NCI-H2196 (cell line): ENCODE measurements around the gene VAPB.

ENCODE experiments used
- DNase-seq: peaks from one replicate; lab custom pipeline; 2025; ENCODE audit not compliant: unreplicated experiment; lab: John Stamatoyannopoulos, UW

VAPB gene

DNA sequence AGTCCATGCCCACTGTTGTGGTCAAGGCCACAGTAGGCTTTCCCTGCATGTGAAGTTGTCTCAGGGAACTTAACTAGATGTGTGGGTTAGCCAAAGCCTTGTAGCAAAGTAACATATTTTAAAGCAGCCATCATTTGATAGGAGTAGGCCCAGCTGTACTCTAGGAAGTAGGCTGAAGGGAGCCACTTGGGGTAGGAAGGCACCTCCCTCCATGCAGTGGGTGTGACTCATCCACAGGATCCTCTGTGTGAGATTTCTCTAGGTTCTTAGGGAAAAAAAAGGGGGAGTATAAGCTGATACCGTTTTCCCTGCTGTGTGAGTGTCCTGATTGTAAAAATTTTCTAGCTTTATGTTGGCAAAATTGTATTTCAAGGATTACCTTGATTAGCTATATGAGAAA, 44.7 kb downstream of the VAPB start:
- no peak for DNase-seq

DNA sequence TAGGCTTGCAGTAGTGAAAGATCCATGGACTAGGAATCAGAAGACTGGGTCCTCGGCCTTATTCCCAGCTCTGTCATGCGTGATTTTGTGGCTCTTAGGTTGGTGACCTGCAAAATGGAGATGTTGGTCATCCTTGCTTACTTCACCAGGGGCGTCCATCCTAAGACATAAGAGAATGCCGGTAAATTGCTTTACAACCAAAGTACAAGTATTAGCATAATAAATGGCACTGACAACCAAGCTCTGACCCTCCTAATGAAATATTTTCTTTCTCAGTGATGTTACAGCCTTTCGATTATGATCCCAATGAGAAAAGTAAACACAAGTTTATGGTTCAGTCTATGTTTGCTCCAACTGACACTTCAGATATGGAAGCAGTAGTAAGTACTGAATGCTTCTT, 45.3 kb downstream of the VAPB start:
- DNase-seq = no peak

DNA sequence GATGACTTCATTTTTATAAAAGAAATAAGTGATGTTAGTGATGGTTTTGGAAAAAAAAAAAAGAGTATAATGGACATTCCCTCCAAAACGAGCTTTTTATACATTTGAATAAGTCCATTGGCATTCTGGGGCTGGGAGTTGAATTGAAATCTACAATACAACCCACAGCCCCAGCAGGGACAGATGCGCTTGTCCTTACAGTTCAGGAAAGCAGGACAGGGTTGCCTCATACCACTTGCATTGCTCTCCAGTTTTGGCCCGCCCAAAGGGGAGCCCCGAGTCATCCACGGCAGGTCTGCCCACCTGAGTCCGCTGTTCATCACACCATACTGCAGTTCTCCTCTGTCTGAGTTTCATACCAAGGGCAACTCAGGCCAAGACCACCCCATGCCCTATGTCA, 46.2 kb downstream of the VAPB start:
- no peak for DNase-seq

DNA sequence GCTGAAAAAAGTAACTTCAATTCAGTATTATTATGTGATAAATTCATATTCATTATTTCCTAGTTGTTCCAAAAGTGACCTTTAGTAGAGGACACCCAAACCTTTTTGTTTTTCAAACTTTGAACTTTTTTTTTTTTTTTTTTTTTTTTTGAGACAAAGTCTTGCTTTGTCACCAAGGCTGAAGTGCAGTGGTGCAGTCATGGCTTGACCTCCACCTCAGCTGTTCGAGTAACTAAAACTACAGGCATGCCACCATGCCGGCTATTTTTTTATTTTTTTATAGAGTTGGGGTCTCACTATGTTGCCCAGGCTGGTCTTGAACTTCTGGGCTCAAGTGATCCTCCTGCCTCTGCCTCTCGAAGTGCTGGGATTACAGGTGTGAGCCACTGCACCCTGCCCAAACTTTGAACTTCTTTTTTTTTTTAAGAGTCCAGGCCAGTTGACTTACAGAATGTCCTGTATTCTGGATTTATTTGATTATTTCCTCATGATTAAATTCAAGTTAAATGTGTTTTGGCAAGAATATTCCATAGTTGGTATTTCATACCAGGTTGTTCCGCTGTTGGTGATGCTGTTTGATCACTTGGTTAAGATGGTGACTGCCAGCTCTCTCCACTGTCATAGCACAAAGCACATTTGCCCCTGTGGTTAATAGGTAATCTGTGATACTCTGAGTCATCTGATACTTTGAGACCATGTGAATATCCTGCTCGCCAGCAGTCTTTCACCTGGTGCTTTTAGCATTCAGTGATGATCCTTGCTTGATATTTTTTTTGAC, 48.0 kb downstream of the VAPB start:
- peak; percentile 9 for DNase-seq

DNA sequence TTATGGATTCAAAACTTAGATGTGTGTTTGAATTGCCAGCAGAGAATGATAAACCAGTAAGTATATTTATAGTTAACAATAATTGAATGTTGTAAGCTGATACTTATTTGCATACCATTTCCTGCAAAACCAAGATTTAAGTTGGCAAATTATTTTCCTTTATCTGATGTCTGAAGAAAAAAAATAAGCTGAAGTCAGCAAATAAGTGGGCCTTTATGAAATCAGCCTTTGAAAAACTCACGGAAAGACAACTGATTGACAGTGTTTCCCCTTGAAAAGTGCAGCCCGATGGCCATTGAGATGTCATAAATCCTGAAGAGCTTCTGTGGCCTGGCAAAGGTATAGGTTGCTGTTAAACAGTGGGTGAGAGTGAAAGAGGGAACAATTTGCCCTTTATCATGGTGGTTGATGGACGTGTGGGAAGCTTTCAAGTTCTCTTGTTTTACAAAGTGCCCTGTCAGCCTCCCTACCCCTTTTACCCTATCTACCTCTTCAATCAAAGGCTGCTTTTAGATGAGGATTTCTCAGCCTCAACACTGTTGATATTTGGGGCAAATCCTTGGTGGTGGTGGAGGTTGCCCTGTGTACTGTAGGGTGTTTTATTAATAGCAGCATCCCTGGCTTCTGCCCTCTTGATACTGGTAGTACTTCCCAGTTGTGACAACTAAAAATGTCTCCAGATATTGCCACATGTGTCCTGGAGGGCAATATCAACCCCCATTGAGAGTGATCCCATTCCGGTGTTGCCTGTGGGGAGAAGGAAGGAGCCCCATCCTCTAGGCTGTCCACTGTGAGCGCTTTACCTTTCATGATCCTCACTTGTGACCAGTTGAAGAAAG, 50.2 kb downstream of the VAPB start:
- no peak for DNase-seq

DNA sequence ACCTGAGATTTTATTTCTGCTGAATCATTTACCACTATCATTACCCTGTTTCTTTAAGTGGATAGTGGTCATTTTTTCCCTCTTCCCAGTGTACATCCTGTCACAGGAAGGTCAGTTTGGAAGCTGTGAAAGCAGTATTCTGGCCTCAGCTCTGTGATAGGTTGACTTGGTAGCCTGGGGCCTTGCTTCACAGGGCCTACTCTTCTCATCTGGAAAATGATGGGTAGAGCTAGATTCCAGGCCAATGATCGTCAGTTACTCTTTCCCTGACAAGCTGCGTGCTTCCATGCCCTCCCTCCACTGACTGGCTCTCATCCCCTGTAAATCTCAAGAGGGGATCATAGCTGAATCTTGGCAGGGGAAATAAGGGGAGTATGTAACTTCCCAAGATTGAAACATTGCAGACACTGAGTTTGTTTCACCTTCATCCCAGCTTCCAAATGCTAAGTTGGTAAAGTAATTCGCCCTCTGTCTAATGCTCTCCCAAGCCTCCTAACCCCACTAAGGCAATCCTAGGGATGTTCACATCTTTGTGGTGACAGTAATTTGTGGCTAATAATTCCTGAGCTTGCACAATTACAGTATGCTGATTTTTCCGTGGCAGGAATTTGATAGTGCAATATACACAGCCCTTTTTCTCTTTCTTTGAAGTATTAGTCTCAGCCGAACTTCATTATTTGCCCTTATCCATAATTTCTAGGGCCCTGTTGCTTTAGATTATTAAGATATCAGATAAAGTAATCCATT, 51.2 kb downstream of the VAPB start:
- DNase-seq = no peak

DNA sequence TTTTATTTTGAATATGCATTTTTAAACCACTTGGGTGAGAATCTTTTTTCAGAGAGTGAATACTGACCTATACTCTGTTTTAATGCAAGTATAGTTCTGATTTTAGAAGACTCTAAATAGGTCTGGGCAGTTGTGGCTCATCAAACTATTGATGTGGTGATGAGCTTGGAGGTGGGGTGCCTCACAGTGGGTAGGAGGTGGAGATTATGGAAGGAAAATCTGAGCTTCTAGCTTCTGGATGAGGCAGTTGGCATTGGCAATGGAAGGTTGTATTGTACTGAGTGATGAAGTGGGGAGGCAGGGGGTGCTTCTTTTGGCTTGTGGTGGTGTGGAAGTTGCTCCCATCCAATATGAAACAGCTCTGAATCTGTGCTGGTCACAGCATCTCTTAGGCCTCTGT, 52.7 kb downstream of the VAPB start:
- DNase-seq = no peak

DNA sequence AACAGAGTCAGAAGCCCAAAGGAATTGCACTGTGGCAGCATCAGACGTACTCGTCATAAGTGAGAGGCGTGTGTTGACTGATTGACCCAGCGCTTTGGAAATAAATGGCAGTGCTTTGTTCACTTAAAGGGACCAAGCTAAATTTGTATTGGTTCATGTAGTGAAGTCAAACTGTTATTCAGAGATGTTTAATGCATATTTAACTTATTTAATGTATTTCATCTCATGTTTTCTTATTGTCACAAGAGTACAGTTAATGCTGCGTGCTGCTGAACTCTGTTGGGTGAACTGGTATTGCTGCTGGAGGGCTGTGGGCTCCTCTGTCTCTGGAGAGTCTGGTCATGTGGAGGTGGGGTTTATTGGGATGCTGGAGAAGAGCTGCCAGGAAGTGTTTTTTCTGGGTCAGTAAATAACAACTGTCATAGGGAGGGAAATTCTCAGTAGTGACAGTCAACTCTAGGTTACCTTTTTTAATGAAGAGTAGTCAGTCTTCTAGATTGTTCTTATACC, 55.8 kb downstream of the VAPB start:
- DNase-seq = no peak

DNA sequence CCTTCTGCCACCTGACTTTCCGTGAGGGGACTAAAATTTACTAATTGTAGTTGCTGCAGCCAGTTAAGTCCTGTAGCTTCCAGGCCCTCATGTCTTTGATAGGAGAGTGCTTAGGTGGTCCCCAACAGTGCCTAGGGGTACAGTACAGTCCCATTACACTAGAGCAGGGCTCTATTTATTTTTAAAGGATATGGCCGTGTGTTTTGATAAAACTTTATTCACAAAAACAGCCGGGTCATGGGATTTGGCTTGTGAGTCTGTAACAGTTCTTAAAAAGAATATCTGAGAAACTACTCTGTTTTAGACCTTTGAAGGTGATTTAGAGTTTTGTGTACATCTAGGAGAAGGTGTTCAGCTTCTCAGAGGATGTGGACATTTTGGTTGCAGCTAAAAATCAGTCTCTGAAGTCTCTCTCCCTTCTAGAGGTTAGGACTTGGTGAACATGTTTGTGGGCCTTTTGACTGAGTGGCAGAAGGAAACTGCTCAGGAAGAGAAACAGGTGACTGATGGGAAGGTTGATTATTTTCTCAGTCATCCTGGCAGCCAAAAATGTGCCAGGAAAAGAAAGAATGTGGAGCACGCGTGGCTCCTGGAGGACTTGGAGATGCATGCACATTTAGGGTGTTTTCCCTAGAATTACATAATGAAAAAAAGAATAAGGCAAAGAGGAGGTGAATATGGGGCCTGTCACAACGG, 57.4 kb downstream of the VAPB start:
- DNase-seq = no peak

DNA sequence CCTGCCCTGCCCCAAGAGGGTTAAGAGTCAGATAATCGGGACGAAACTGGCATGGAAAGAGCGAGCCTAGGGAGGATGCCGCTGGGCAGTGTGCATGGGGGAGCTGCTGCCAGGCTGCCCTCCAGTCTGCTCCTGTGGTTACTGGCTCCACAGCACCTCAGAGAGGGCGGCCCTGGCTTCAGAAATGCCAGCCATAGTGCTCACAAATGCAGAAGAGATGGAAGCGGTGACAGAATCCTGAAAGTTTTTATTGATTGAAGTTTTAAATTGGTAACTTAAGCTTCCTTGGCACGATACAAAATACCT, 57.9 kb downstream of the VAPB start:
- no peak for DNase-seq

DNA sequence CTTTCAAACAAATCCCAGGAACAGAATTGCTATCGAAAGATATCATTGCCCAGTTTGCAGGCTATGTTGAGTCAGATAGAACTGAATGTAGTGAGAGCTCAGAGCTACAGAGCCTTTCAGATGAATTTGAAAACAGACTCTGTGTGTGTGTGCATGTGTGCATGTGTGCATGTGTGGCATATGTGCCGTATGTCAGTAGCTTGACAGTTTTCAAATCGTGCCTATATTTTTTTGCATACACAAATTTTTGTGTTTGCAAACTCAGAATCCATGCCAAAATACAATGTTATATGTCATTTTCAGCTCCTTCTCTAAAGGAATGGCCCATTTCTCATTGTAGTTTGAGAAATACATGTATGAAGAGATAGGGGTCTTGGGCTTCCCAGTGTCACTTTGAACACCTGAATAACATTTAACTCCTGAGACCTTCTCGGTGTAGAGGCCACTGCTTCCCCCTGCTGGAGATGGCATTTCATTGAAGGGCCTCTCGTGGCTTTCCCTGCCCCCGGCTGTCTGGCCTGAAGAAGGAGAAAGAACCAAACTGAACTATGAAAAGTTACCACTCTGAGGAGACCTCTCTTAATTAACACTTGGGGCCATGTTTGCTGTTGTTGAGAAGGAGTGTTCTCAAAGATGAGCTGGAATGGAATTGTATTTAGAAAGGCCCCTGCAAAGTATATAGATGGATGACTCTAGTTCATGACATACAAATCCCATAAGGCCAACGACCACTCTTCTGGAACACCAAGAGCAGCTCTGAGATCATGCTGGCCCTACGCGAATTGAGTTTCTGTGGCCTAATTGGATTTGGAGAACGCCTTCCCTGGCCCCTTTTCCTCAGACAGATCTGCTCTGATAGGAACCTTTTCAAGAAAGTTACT, 58.7 kb downstream of the VAPB start:
- DNase-seq = peak; percentile 58

DNA sequence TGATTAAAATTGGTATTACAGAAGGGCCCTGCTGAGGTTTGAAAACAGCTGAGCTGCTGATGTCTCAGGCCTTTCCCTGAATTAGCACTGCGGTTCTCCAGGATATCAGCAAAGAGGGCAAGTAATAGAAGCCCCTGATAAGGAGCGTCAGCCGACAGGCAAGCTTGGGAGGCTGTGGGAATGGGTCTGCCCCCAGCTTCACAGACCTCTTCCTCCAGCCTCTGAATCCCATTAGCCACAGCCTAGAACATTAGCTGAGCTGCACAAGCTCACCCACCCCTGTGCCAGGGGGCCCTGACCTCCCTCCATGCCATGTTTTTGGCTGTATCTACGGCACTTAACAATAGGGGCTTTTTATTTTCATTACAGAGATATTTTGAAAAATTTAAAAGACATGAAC, 59.9 kb downstream of the VAPB start:
- DNase-seq = no peak

DNA sequence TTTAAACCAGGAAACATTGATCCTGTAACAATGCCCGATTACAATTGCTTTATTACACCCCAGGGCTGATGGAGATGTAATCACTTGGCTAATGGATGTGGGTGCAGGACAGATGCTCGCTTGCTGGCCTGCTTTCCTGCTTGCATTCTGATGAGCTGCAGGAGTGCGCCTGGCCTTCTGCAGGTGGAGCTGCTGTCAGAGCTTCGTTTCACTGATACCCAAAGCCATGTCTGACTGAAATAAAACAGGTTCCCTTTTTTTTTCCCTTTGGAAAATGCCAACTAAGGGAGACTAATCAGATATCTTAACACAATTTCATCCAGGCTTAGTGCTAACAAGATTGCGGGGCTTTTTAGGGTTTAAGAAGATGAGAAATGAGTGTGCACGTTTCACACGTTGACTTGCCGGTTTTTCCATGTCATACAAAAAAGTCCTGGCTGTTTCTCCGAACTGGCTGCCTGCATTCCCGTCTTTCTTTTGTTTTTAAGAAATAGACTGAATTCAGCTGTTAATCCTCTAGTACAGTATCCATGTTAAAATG, 60.7 kb downstream of the VAPB start:
- no peak for DNase-seq

DNA sequence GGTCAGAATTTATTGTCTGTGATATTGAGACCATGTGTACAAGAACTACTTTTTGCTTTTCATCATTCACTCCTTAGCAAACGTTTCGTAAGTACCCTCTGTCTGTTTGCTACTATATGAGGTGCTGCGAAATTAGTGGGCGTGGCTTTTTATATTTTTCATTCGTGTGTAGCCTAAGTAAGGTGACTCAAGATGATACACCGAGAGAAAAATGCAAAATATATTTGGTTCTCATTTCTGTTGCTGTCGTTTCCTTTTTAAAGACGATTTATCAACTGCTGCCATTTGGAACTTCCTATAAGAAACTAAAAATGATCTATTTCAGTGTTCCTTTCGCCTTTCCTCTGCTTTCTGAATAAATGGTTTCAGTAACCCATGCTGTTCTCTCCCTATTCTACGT, 61.2 kb downstream of the VAPB start:
- DNase-seq = no peak

DNA sequence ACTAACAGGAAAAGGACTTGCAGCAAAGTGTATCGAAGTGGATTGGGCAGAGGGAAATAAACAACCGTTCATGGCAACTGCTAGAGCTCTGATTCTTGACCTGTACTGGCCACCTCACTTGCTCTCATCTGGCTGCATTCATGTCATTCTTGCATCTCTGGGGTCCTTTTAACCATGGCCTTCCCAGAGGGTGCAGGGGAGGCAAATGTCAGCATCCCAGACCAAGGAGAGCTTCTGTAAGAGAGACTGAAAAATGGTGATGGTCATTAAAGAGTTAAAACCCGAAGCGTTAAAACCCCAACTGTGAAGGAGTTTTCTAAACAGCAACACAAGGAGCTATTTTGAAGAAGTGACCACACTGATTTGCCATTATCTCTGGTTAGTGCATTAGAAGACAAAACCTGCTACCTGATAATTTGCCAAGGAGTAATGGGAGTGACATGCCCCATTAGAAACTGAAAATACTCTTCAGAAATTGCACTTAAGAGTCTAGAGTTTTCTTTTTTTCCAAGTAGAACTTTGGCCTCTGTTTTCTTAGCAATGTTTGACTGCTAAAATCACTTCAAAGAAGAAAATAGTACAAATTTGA, 63.7 kb downstream of the VAPB start:
- DNase-seq = no peak

DNA sequence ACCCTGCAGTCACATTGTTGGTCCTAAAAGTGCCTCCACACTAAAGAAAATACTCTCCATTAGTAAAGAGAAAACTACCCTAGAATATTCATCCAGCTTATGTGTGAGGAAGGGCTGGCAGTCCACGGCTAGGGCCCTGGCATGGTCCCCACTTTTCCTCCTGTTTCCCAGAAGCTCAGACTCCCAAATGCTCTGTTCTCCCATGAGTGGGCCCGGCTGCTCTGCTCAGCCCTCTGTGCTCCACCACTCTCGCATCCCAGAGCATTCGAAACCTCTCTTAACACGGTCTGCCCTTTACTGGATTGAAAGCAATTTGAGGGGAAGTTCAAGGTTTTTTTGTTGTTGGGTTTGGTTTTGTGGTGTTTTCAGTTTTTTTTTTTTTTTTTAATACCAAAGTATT, 64.4 kb downstream of the VAPB start:
- DNase-seq = no peak

DNA sequence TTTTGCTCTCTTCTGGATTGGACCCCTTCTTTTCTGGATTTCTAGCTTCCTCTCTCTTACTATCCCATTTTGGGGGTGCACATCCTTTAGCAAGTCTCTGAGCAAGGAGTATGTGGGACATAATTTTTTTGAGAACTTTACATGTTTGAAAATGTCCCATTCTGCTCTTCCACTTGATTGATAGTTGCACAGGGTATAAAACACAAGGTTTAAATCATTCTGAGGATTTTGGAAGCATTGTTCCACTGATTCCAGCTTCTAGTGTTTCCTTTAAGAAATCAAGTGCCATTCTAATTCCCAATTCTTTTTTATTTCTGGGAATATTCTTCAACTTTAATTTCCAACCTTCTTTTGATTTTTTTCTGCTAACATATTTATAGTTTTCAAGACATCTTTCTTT, 65.4 kb downstream of the VAPB start:
- DNase-seq = no peak

DNA sequence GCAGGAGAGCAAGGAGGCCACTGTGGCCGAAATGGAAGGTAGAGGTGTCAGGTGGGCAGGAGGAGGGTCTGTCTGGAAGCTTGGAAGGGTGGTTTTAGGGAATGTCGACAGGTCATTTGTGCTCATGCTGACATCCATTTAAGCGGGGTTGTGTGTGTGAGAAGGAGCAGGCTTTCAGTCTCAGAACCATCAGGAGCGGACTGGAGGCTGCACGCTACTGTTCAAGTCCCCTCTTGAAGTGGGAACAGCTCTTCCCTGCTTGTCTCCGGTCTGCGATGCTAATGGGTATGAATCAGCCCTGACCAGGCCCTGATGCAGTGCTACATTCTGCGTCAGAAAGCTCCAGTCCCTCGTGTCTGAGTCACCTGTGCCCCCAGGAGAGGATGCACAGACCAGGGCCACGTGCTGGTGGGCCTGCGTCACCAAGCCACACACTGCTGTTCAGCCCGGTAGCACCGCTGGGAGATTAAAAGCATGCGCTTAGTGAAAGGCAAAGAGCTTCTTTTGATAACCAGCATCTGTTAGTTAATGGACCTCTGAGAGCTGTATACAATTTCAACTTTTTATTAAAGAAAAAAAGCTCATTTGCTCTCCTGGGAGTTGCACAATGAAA, 68.2 kb downstream of the VAPB start:
- no peak for DNase-seq
